Fibroblast of lung (primary cell): ENCODE measurements around the gene ASXL1. TPM values are rescaled to one million over a fixed set of nuclear protein-coding genes. Genes with fewer than 3 reads are reported as not detected.

Source experiments
- DNase-seq, 2 donors: peaks; one replicate each; pipeline versions ENCODE4 v3.0.0 to v3.0.0-alpha.2; 2010; ENCODE audit warnings: low read depth in 2 of 2
- H2AFZ ChIP-seq: 2 replicates; pipeline ENCODE4 v1.5.1; 2012; ENCODE audit warnings: low read length, control low read depth, inconsistent platforms
- H3K27ac ChIP-seq: 2 replicates; pipeline ENCODE4 v1.5.1; 2011; ENCODE audit warnings: low read length, control low read depth; ENCODE audit not compliant: insufficient read depth
- H3K27me3 ChIP-seq: 2 replicates; pipeline ENCODE4 v1.5.1; 2011; ENCODE audit warnings: mild to moderate bottlenecking, low read length; ENCODE audit not compliant: control insufficient read depth, insufficient read depth
- H3K36me3 ChIP-seq: 2 replicates; pipeline ENCODE4 v1.5.1; 2011; ENCODE audit warnings: low read length; ENCODE audit not compliant: control insufficient read depth, insufficient read depth
- H3K4me1 ChIP-seq: 2 replicates; pipeline ENCODE4 v1.5.1; 2011; ENCODE audit warnings: low read length; ENCODE audit not compliant: control insufficient read depth, insufficient read depth; ENCODE audit errors: extremely low read depth
- H3K4me2 ChIP-seq: 2 replicates; pipeline ENCODE4 v1.5.1; 2011; ENCODE audit warnings: low read length, control low read depth; ENCODE audit not compliant: insufficient read depth; ENCODE audit errors: extremely low read depth
- H3K4me3 ChIP-seq, 4 experiments: fragments of 200-600 bp in 1 of 4; sonication (generic) in 1 of 4; replicated peaks in 1 of 4; 2 replicates each; pipeline ENCODE4 v1.5.1; 2011 to 2016; ENCODE audit warnings: low read length in 4 of 4, low read depth in 3 of 4, mild to moderate bottlenecking in 3 of 4, control low read depth in 2 of 4, inconsistent platforms in 1 of 4, mixed read lengths in 1 of 4; ENCODE audit not compliant: insufficient read depth in 1 of 4; ENCODE audit errors: control extremely low read depth in 1 of 4
- H3K79me2 ChIP-seq: 2 replicates; pipeline ENCODE4 v1.5.1; 2012; ENCODE audit warnings: mild to moderate bottlenecking, low read length, inconsistent platforms; ENCODE audit not compliant: control insufficient read depth, insufficient read depth
- H3K9ac ChIP-seq: 2 replicates; pipeline ENCODE4 v1.5.1; 2011; ENCODE audit warnings: mild to moderate bottlenecking, low read length, control low read depth; ENCODE audit not compliant: insufficient read depth
- H3K9me3 ChIP-seq: 2 replicates; pipeline ENCODE4 v1.5.1; 2012; ENCODE audit warnings: low read depth, low read length; ENCODE audit not compliant: control insufficient read depth, insufficient read depth
- H4K20me1 ChIP-seq: 2 replicates; pipeline ENCODE4 v1.5.1; 2011; ENCODE audit warnings: low read length; ENCODE audit not compliant: control insufficient read depth, insufficient read depth; ENCODE audit errors: extremely low read depth
- EZH2 ChIP-seq: IDR thresholded peaks from 2 replicates; pipeline ENCODE4 v1.5.1; 2012; ENCODE audit warnings: low read length, control low read depth, mild to moderate bottlenecking; ENCODE audit errors: missing control alignments
- polyA plus RNA-seq, 2 donors: library from polyadenylated mRNA; depleted of rRNA in 1 of 2; stranded (reverse) in 1 of 2; unstranded in 1 of 2; fragments of >200 nt; gene quantifications; 2 replicates each; pipeline ENCODE4 v1.2.1, GENCODE V29; 2011 to 2012; ENCODE audit warnings: missing spikeins in 1 of 2
- total RNA-seq: library from RNA; depleted of rRNA; stranded (reverse); fragments of >200 nt; gene quantifications from 2 replicates; pipeline ENCODE4 v1.2.1, GENCODE V29; 2014
- TF ChIP-seq, protein P1 (sequence below), 2 donors: IDR thresholded peaks in 1 of 2; conservative IDR thresholded peaks in 1 of 2; 1 replicate in 1 of 2; 2 replicates in 1 of 2; pipeline ENCODE4 v1.5.1; 2011 to 2012; ENCODE audit warnings: low read length in 2 of 2, control low read depth in 1 of 2, inconsistent platforms in 1 of 2, low read depth in 1 of 2, mild to moderate bottlenecking in 1 of 2

The ASXL1 gene
- total and polyA plus RNA-seq, 2 donors (not counting 1 experiment from before 2014, with no cell fraction given): 38.0 to 41.1 TPM

DNA sequence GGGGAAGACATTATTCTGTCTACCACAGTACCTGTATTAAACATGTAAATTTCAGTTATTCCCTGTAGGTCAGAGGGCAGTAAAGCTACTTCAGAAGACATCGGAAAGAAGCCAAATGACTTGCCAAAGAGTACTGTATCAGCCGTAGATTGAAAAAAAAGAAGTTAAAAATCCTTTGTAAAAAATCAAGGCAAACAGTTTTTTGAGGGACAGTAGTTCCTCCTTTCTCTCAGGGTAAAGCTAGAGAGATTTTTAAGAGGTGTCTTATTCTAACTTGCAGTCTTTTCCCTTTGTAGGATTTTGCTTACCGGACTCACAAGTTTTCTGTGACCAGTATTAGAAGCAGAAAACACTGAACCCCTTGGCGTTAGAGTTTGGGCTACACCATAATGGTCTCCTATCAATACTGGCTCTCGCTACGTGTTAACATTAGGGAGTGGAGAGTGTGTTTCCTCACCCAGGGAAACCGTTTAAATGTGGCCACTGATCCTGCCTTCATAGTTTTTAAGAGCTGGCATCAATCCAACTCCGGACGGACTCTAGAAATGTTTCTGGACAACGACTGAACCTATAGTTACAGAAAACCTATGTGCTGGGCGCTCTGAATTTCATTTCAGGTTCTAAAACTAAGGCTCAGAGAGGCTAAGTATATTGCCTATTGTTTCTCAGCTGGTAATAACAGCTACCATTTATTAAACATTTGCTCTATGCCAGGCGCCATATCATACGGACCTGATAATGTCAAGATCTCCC lies 1.3 kb upstream of the ASXL1 start:
- H3K4me3 ChIP-seq: peak overlapping the region in 3 of 4 experiments; percentile 68 to 78 (median 71)
- H3K27ac ChIP-seq: peak overlapping the region; percentile 97
- H4K20me1 ChIP-seq: no peaks in the 10 kb centered on the region
- peaks cover 30% of the 10 kb centered on the region for H3K79me2 ChIP-seq
- H2AFZ ChIP-seq: no peak overlapping the region
- no peaks in the 10 kb centered on the region for H3K9me3 ChIP-seq
- no peak overlapping the region for H3K9ac ChIP-seq
- TF ChIP-seq, protein P1, sequence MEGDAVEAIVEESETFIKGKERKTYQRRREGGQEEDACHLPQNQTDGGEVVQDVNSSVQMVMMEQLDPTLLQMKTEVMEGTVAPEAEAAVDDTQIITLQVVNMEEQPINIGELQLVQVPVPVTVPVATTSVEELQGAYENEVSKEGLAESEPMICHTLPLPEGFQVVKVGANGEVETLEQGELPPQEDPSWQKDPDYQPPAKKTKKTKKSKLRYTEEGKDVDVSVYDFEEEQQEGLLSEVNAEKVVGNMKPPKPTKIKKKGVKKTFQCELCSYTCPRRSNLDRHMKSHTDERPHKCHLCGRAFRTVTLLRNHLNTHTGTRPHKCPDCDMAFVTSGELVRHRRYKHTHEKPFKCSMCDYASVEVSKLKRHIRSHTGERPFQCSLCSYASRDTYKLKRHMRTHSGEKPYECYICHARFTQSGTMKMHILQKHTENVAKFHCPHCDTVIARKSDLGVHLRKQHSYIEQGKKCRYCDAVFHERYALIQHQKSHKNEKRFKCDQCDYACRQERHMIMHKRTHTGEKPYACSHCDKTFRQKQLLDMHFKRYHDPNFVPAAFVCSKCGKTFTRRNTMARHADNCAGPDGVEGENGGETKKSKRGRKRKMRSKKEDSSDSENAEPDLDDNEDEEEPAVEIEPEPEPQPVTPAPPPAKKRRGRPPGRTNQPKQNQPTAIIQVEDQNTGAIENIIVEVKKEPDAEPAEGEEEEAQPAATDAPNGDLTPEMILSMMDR (conservative IDR thresholded peaks at IDR 0.05 in 1 of 2, IDR thresholded peaks at IDR 0.05 in 1 of 2; ENCODE audit: low read depth in 1 of 2, low read length in 2 of 2): no peak
- TF ChIP-seq EZH2: no peak
- peaks cover 27% of the 10 kb centered on the region for H3K4me1 ChIP-seq
- peak in 1 of 2 donors; percentile 13 for DNase-seq
- no peaks in the 10 kb centered on the region for H3K36me3 ChIP-seq
- peak overlapping the region; percentile 93 for H3K4me2 ChIP-seq
- H3K27me3 ChIP-seq: no peaks in the 10 kb centered on the region

DNA sequence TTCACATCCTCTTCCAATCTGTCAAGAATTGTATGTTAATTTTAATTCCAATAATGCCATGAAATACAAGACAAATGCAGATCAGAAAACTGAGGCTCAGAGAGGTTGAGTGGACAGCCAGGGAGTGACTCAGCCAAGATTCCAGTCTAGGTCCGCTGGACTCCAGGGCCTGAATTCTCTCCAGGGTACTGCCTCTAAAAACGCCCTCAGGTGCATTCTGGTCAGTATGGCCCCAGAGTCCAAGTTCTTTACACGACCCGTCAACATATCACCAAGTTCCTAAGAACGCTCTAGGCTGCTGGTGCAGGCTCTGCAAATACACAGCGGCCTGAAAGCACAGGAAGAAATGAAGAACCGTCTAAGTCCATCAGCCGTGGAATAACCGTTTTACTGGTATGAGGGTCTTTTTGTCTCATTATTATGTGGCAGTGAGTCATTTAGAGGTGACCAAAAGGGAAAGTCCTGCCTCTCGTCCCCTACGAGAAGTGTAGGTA lies 709 bp upstream of the ASXL1 start:
- Histone ChIP-seq H3K4me2 (peak overlapping the region; percentile 93), H3K27me3 (no peaks in the 10 kb centered on the region), H3K36me3 (no peaks in the 10 kb centered on the region), H3K4me1 (peaks cover 27% of the 10 kb centered on the region), H3K27ac (peak overlapping the region; percentile 97), H4K20me1 (no peaks in the 10 kb centered on the region), H3K9ac (peak overlapping the region; percentile 96), H3K9me3 (no peaks in the 10 kb centered on the region), H3K4me3 (peak overlapping the region; percentile 68 to 78 (median 71)), H2AFZ (peak overlapping the region; percentile 73), H3K79me2 (peaks cover 36% of the 10 kb centered on the region)
- TF ChIP-seq EZH2: no peak
- TF ChIP-seq, protein P1 (conservative IDR thresholded peaks at IDR 0.05 in 1 of 2, IDR thresholded peaks at IDR 0.05 in 1 of 2; ENCODE audit: low read depth in 1 of 2, low read length in 2 of 2): no peak
- DNase-seq: peak in 1 of 2 donors; percentile 66

DNA sequence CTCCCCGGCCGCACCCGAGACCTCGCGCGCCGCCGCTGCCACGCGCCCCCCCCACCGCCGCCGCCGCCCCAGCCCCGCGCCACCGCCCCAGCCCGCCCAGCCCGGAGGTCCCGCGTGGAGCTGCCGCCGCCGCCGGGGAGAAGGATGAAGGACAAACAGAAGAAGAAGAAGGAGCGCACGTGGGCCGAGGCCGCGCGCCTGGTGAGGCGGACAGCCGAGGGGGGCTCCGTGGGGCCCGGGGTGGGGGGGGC lies 426 bp downstream of the ASXL1 start:
- H3K4me2 ChIP-seq: no peak overlapping the region
- H3K79me2 ChIP-seq: peaks cover 47% of the 10 kb centered on the region
- no peak overlapping the region for H2AFZ ChIP-seq
- H3K36me3 ChIP-seq: no peaks in the 10 kb centered on the region
- no peaks in the 10 kb centered on the region for H3K9me3 ChIP-seq
- no peak for DNase-seq
- H3K9ac ChIP-seq: peak overlapping the region; percentile 96
- H4K20me1 ChIP-seq: no peaks in the 10 kb centered on the region
- no peaks in the 10 kb centered on the region for H3K27me3 ChIP-seq
- TF ChIP-seq, protein P1 (conservative IDR thresholded peaks at IDR 0.05 in 1 of 2, IDR thresholded peaks at IDR 0.05 in 1 of 2; ENCODE audit: low read depth in 1 of 2, low read length in 2 of 2): no peak
- no peak for TF ChIP-seq EZH2
- H3K4me3 ChIP-seq: peak overlapping the region in 1 of 4 experiments; percentile 93
- H3K27ac ChIP-seq: peak overlapping the region; percentile 92
- H3K4me1 ChIP-seq: peaks cover 30% of the 10 kb centered on the region
